ENCODE results near the gene SLC13A2. TPM values are rescaled to one million over a fixed set of nuclear protein-coding genes. Genes with fewer than 3 reads are reported as not detected.
A peak's percentile ranks its signal among the peaks of the same experiment; 100 is the strongest.

The SLC13A2 gene
- polyA plus RNA-seq, 6 donors from 2014 or later, result not detected

DNA sequence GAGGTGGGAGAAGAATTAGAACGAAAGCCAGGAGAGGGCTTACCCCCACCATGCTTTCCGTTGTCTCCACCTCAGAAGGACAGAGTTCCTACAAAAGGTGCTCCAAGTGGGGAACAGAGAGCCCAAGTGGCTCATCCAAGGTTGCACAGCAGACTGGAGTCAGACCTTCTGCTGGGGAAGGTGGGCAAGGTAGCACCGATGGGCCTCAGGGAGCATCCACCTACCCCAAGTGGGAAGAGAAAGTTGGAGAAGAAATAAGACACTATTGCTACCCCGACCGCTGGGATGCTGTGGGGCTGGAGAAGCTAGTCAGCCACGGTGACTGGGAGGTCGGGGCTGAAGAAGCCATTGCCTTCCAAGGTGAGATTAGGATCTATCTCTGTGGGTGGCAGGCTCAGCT is 57.5 kb downstream of the SLC13A2 start:
- peak overlapping the region in 1 of 6 donors; percentile 5 for H3K27ac Mint-ChIP-seq

DNA sequence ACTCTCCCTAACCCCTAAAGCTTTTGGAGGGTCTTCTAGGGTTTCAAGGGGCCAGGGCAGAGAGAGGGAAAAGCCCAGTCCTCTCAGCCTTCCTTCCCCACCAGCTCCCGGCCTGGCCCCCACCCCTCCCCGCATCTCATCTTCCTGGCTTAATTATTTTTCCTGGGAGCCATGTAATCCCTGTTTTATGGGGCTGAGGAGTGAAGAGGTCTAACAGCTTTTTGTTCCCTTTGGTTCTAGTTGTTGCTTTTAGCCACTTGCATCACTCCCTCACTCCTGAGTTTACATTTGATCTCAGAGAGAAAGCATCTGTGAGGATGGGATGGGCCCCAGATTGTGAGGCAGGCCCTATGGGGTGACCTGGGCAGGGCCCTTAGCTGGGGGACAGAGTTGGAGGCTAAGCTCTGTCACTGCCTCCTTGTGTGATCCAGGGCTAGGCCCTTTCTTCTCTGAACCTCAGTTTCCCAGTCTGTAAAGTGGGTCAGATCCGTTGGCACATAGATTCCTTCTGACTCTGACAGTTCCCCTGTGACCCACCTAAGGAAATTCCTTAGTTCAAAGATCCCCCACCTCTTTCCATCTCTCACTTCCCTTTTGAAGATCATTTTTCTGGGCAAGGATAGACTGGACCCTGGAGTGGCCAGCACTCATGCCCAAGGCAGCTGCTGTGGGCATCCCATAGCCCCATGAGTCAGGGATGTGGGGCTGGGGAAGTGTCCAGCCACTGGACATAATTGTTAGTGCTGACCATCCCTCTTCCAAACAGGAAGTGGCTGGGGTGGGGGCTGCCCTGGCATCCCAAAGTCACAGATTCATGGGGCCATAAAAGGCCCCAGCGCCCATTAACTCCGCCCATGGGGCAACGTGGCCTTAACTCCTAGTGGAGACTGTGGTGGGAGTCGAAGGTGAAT is 58.9 kb downstream of the SLC13A2 start:
- Mint-ChIP-seq H3K9me3 (no peaks in the 10 kb centered on the region), H3K4me1 (peaks cover 0 to 5% (median 1%) of the 10 kb centered on the region in 3 donors), H3K4me3 (no peak overlapping the region), H3K36me3 (no peaks in the 10 kb centered on the region), H3K27ac (peak overlapping the region in 1 of 6 donors; percentile 31), H3K27me3 (peaks cover 0 to 8% (median 1%) of the 10 kb centered on the region in 3 donors)
- DNase-seq, result no peak
- ATAC-seq (ENCODE audit: low read depth in 2 of 2), result no peak

More for the DNA sequence above, 57.5 kb downstream of the SLC13A2 start:
- no peaks in the 10 kb centered on the region for H3K36me3 Mint-ChIP-seq
- DNase-seq (no peak), ATAC-seq (ENCODE audit: low read depth in 2 of 2) (no peak)
- H3K9me3 Mint-ChIP-seq, result no peaks in the 10 kb centered on the region
- H3K27me3 Mint-ChIP-seq, result peaks cover 0 to 8% (median 0%) of the 10 kb centered on the region in 3 donors
- peaks cover 0 to 5% (median 3%) of the 10 kb centered on the region in 3 donors for H3K4me1 Mint-ChIP-seq
- no peak overlapping the region for H3K4me3 Mint-ChIP-seq

DNA sequence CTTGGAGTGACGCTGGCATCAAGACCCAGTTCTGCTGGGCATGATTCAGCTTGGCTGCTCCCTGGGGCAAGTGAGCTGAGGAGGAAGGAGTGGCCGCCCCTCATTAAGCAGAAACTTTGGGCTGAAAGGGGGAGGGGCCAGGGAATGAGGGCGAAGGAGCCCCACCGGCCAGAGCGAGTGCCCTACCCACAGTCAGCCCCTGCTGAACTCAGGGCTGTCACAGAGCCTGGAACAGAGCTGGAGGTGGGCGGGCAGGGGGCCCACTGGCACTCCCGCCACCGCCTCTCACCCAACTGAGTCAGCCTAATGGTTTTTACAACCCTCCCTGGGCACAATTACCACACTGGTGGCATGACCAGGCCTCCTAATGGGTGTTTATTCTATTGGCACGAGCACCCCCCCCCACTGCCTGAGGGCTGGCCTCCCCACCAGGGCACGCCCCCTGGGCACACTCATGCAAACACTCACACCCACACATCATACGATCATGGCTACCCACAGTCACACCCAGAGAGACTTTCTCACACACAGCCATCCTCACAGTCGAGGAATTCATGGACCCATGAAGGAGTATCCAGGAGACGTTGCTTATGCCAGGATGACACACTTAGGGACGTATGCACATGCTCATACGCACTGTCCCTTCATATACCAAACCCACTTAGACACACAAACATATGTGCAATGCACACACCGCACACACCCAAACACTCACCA is 59.8 kb downstream of the SLC13A2 start:
- Mint-ChIP-seq H3K27ac (no peak overlapping the region), H3K4me3 (no peak overlapping the region), H3K4me1 (peaks cover 0 to 5% (median 0%) of the 10 kb centered on the region in 3 donors), H3K36me3 (no peaks in the 10 kb centered on the region), H3K9me3 (no peaks in the 10 kb centered on the region), H3K27me3 (peaks cover 0 to 10% (median 8%) of the 10 kb centered on the region in 3 donors)
- ATAC-seq (ENCODE audit: low read depth in 2 of 2), result no peak
- DNase-seq, result no peak

DNA sequence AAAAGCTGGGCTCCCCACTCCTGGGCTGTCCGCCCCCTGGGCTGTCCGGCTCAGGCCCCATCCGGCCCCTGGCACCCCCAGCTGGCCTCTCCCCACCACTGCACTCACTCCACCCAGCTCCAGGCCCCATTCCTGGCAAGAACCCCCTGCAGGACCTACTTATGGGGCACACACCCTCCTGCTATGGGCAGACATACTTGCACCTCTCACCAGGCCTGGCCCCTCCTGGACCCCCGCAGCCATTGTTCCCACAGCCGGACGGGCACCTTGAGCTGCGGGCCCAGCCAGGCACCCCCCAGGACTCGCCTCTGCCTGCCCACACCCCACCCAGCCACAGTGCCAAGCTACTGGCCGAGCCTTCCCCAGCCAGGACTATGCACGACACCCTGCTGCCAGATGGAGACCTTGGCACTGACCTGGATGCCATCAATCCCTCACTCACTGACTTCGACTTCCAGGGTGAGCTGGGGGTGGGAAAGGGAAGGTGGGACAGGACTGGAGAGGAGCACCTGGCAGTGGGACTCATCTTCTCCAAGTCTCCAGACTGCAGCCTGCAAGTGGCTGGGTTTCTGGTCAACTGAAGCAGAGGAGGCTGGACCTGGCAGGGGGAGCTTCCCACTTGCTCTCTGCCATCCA is 61.4 kb downstream of the SLC13A2 start:
- Mint-ChIP-seq H3K9me3 (no peaks in the 10 kb centered on the region), H3K27ac (no peak overlapping the region), H3K36me3 (no peaks in the 10 kb centered on the region), H3K4me1 (peaks cover 0 to 5% (median 0%) of the 10 kb centered on the region in 3 donors), H3K4me3 (no peak overlapping the region), H3K27me3 (peaks cover 0 to 10% (median 8%) of the 10 kb centered on the region in 3 donors)
- ATAC-seq (ENCODE audit: low read depth in 2 of 2), result no peak
- no peak for DNase-seq

DNA sequence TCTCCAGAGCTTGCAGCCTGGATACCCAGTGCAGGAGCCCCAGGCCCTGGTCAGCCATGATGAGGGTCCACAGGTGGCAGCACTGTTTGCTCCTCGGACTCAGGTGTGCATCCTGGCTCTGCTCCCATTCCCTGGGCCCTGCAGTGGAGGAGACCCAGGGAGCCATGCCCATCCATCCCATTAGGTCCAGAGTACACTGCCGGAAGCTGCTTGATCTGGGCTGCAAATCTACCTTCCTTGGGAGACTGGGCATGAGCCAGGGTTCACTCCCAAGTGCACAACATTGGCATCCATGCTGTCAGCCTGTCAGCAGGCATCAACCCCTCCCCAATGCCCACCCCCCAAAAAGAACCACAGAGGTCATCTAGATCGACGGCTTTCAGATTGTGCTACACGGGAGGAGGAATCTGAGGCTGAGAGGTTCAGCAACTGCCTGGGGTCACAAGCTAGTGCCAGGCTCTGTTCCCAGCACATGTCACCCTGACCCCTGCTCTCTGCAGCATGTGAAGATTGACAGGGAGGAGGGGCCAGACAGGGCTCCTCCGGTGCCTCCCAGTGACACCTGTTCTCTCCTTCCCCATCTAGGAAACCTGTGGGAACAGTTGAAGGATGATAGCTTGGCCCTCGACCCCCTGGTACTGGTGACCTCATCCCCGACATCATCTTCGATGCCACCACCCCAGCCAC is 63.2 kb downstream of the SLC13A2 start:
- no peak overlapping the region for H3K4me3 Mint-ChIP-seq
- H3K27ac Mint-ChIP-seq, result no peak overlapping the region
- H3K36me3 Mint-ChIP-seq, result no peaks in the 10 kb centered on the region
- no peak for ATAC-seq (ENCODE audit: low read depth in 2 of 2)
- H3K4me1 Mint-ChIP-seq, result peaks cover 0 to 5% (median 0%) of the 10 kb centered on the region in 3 donors
- peaks cover 0 to 10% (median 2%) of the 10 kb centered on the region in 3 donors for H3K27me3 Mint-ChIP-seq
- DNase-seq, result no peak
- H3K9me3 Mint-ChIP-seq, result no peaks in the 10 kb centered on the region

DNA sequence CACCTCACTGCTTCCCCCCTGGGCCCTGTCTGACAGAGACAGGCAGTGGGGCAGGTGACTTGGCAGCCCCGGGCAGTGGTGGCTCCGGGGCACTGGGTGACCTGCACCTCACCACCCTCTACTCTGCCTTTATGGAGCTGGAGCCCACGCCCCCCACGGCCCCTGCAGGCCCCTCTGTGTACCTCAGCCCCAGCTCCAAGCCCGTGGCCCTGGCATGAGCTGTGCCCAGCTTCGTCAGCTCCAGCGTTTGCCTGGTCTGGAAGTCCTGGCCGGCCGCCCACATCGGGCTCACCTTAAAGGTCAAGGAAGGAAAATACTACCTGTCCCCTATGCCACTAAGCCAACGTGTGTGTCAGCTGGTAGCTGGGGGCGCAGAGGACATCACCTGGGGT is 63.8 kb downstream of the SLC13A2 start:
- Mint-ChIP-seq H3K27ac (no peak overlapping the region), H3K36me3 (no peaks in the 10 kb centered on the region), H3K4me3 (no peak overlapping the region), H3K4me1 (peaks cover 0 to 5% (median 0%) of the 10 kb centered on the region in 3 donors), H3K9me3 (no peaks in the 10 kb centered on the region), H3K27me3 (peaks cover 0 to 10% (median 0%) of the 10 kb centered on the region in 3 donors)
- no peak for DNase-seq
- no peak for ATAC-seq (ENCODE audit: low read depth in 2 of 2)

DNA sequence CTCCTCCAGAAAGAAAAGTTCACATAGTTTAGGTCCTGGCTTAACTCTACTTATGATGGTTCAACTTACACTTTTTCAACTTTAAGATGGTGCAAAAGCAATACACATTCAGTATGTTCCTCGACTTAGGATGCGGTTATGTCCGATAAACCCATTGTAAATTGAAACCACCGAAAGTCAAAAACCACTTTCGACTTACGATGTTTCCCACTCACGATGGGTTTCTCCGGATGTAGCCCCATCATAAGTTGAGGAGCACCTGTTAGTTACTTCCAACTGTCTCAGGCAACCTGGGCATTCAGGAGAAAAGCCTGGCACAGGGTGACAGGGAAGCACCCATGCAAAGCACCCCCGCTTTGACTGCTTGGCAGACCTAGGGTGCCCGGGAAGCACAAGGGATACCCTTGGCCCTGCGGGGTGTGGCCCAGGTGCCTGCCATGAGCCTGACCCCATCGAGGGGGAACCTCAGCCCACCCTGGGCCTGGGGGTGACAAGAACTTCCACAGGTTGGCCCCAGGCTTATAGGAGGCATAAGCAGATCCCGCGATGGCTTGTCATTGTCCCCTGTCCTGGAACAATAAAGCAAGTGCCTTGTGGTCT is 65.0 kb downstream of the SLC13A2 start:
- H3K27ac Mint-ChIP-seq, result peak overlapping the region in 1 of 6 donors; percentile 76
- DNase-seq (no peak), ATAC-seq (ENCODE audit: low read depth in 2 of 2) (no peak)
- H3K9me3 Mint-ChIP-seq, result no peaks in the 10 kb centered on the region
- no peaks in the 10 kb centered on the region for H3K36me3 Mint-ChIP-seq
- peaks cover 0 to 10% (median 0%) of the 10 kb centered on the region in 3 donors for H3K27me3 Mint-ChIP-seq
- H3K4me3 Mint-ChIP-seq, result peak overlapping the region in 1 of 8 donors; percentile 29
- H3K4me1 Mint-ChIP-seq, result peaks cover 0 to 3% (median 0%) of the 10 kb centered on the region in 3 donors

DNA sequence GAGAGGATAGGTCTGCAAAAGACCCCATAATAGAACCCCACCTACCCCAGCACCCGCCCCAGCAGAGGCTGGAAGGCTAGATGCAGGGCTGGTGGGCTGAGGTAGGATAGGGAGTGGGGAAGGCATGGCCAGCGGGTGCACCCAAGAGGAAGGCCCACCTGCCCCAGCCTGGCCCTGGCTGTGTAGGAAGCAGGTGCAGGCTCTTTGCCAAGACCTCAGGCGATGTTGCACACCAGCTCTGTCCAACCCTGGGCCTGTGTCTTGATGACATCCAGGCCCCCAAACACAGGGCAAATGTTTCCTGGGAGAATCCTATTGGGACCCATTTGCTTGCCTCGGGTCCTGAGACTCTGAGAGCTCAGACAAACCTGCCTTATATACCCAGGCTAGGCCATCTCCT is 66.8 kb downstream of the SLC13A2 start:
- DNase-seq (no peak), ATAC-seq (ENCODE audit: low read depth in 2 of 2) (no peak)
- Mint-ChIP-seq H3K27me3 (peaks cover 0 to 10% (median 0%) of the 10 kb centered on the region in 3 donors), H3K27ac (peak overlapping the region in 1 of 6 donors; percentile 71), H3K4me1 (peaks cover 5 to 12% (median 12%) of the 10 kb centered on the region in 3 donors), H3K9me3 (no peaks in the 10 kb centered on the region), H3K36me3 (peaks cover 0 to 2% of the 10 kb centered on the region in 2 donors), H3K4me3 (peak overlapping the region in 1 of 8 donors; percentile 63)

DNA sequence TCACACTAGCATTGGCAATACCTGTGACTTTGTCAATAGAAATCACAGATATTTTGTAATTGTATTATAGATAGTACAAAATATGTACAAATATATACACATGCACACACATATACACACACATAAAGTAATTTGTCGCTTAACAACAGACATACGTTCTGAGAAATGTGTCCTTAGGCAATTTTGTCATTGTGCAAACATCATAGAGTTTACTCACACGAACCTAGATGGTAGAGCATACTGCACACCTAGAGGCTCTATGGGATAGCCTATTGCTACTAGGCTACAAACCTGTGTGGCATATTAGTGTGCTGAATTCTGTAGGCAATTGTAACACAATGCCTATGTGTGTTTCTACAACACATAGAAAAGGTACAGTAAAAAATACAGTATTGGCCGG is 68.0 kb downstream of the SLC13A2 start:
- peak overlapping the region in 1 of 8 donors; percentile 21 for H3K4me3 Mint-ChIP-seq
- ATAC-seq (ENCODE audit: low read depth in 2 of 2) (no peak), DNase-seq (no peak)
- peaks cover 0 to 10% (median 0%) of the 10 kb centered on the region in 3 donors for H3K27me3 Mint-ChIP-seq
- H3K27ac Mint-ChIP-seq, result no peak overlapping the region
- H3K36me3 Mint-ChIP-seq, result peaks cover 0 to 10% of the 10 kb centered on the region in 2 donors
- H3K4me1 Mint-ChIP-seq, result peaks cover 10 to 18% (median 12%) of the 10 kb centered on the region in 3 donors
- no peaks in the 10 kb centered on the region for H3K9me3 Mint-ChIP-seq

DNA sequence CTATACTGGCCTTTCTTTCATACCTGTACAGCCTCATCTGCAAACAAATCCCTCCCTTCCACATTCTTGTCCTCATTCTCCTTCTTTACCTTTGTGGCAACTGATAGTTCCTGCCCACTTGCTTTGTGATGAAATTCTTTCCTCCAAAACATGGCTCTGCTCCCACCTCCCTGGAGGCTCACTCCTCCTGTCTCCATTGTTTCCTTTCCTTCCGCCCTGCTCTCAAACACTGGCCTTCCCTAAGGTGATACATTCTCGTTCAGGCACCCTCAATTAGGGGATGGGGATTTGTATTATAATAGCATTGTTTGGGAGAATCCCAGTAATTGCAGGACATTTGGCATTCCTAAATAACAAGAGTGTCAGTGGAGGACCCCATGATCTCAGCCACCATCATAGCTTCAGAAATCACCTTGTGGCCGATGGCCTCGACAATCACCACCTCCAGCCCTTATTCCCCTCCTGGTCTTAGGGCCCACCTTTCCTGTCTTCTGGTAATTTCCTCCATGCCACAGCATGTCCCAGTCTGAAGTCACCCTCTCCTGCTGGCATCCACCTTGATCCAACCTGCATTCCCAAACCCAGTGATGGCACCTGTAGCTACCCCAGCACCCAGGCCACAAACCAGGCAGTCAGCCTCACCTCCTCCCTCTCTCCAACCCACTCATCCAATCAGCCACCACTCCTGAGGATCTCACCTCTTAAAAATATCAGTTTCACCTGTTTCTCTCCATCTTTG is 71.1 kb downstream of the SLC13A2 start:
- Mint-ChIP-seq H3K4me1 (peaks cover 30 to 48% (median 36%) of the 10 kb centered on the region in 3 donors), H3K27ac (peak overlapping the region in 2 of 6 donors; percentile 55 to 70), H3K9me3 (no peaks in the 10 kb centered on the region), H3K4me3 (no peak overlapping the region), H3K36me3 (peaks cover 0 to 10% of the 10 kb centered on the region in 2 donors), H3K27me3 (no peaks in the 10 kb centered on the region)
- DNase-seq, result no peak
- no peak for ATAC-seq (ENCODE audit: low read depth in 2 of 2)

DNA sequence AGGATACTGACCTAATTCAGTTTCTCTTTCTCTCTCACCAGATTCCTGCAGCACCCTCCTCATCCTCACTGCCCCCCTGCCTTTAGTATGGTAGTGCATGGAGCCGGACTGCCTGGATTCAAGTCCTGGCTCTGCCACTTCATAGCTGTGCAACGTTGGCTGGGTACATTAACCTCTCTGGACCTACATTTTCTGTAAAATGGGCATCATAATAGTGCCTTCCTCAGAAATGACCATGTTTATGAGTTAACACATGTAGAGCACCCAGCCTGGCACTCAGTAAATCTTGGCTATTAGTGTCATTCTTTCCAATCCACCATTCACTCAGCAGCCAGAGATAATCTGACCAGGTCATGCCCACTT is 71.7 kb downstream of the SLC13A2 start:
- DNase-seq (no peak), ATAC-seq (ENCODE audit: low read depth in 2 of 2) (no peak)
- peaks cover 0 to 10% of the 10 kb centered on the region in 2 donors for H3K36me3 Mint-ChIP-seq
- H3K27ac Mint-ChIP-seq, result peak overlapping the region in 2 of 6 donors; percentile 68 to 86
- no peak overlapping the region for H3K4me3 Mint-ChIP-seq
- H3K9me3 Mint-ChIP-seq, result no peaks in the 10 kb centered on the region
- peaks cover 35 to 53% (median 41%) of the 10 kb centered on the region in 3 donors for H3K4me1 Mint-ChIP-seq
- H3K27me3 Mint-ChIP-seq, result no peaks in the 10 kb centered on the region

All from naive B cell (primary cell).